Suprapubic skin (tissue), 4 donors: ENCODE data around the gene MADCAM1. TPM values are rescaled to one million over a fixed set of nuclear protein-coding genes. Genes with fewer than 3 reads are reported as not detected.

Source experiments
- DNase-seq, 2 donors: peaks; one replicate each; pipeline ENCODE4 v3.0.0-alpha.2; 2019; ENCODE audit warnings: low spot score in 2 of 2
- H3K27ac ChIP-seq: fragments of 200-600 bp; sonication (generic); one replicate; pipeline ENCODE4 v1.5.1; 2019
- H3K27me3 ChIP-seq: fragments of 200-600 bp; sonication (generic); one replicate; pipeline ENCODE4 v1.5.1; 2019
- H3K36me3 ChIP-seq: fragments of 200-600 bp; sonication (generic); one replicate; pipeline ENCODE4 v1.5.1; 2019
- H3K4me1 ChIP-seq: fragments of 200-600 bp; sonication (generic); one replicate; pipeline ENCODE4 v1.5.1; 2019
- H3K4me3 ChIP-seq: fragments of 200-600 bp; sonication (generic); one replicate; pipeline ENCODE4 v1.5.1; 2019; ENCODE audit warnings: mild to moderate bottlenecking
- H3K9me3 ChIP-seq: fragments of 200-600 bp; sonication (generic); one replicate; pipeline ENCODE4 v1.5.1; 2019
- EP300 ChIP-seq: sonication (generic); formaldehyde crosslinking; IDR thresholded peaks from one replicate; pipeline ENCODE4 v1.6.1; 2017; ENCODE audit warnings: antibody characterized with exemption
- POLR2A ChIP-seq, 2 donors: fragments of 450-650 bp; IDR thresholded peaks; one replicate each; pipeline ENCODE4 v1.6.1; 2017; ENCODE audit warnings: antibody characterized with exemption in 2 of 2, mild to moderate bottlenecking in 2 of 2, moderate library complexity in 2 of 2
- POLR2AphosphoS5 ChIP-seq, 3 donors: sonication (generic); formaldehyde crosslinking; IDR thresholded peaks; one replicate each; pipeline ENCODE4 v1.6.1; 2017; ENCODE audit warnings: antibody characterized with exemption in 3 of 3
- WGBS: methylation state at CpG from one replicate; pipeline ENCODE4 v1.1.5; 2018; 5-methylcytosine and 5-hydroxymethylcytosine counted together
- total RNA-seq, 4 donors: library from RNA; depleted of rRNA; stranded (reverse); fragments of >200 nt; gene quantifications; one replicate each; pipeline ENCODE4 v1.1.0, GENCODE V29; 2016
- TF ChIP-seq, protein P1 (sequence below), 2 donors: fragments of 200-600 bp in 1 of 2; fragments of 450-650 bp in 1 of 2; sonication (generic) in 1 of 2; IDR thresholded peaks; one replicate each; pipeline ENCODE4 v1.5.1; 2016 to 2019; ENCODE audit warnings: antibody characterized with exemption in 2 of 2, mild to moderate bottlenecking in 1 of 2, moderate library complexity in 1 of 2

MADCAM1 gene
- total RNA-seq, 4 donors from 2014 or later = 0.64 TPM; not detected in 3

DNA sequence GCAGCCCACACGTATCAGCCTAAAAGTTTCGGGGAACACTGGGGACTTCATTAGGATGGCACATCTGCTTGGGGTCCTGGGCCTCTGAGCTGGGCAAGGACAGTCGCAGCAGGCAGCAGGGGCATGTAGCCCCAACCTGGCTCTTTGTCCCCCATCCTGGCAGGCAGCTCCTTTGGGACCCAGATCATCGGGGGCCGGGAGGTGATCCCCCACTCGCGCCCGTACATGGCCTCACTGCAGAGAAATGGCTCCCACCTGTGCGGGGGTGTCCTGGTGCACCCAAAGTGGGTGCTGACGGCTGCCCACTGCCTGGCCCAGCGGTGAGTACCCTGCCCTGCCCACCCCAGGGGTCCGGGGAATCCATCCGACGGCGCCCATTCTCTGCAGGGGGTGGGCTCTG lies 50.8 kb downstream of the MADCAM1 start:
- no peak for TF ChIP-seq EP300
- TF ChIP-seq, protein P1, sequence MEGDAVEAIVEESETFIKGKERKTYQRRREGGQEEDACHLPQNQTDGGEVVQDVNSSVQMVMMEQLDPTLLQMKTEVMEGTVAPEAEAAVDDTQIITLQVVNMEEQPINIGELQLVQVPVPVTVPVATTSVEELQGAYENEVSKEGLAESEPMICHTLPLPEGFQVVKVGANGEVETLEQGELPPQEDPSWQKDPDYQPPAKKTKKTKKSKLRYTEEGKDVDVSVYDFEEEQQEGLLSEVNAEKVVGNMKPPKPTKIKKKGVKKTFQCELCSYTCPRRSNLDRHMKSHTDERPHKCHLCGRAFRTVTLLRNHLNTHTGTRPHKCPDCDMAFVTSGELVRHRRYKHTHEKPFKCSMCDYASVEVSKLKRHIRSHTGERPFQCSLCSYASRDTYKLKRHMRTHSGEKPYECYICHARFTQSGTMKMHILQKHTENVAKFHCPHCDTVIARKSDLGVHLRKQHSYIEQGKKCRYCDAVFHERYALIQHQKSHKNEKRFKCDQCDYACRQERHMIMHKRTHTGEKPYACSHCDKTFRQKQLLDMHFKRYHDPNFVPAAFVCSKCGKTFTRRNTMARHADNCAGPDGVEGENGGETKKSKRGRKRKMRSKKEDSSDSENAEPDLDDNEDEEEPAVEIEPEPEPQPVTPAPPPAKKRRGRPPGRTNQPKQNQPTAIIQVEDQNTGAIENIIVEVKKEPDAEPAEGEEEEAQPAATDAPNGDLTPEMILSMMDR (IDR thresholded peaks at IDR 0.05) = no peak
- no peak for TF ChIP-seq POLR2A (IDR thresholded peaks at IDR 0.05)
- Histone ChIP-seq H3K4me3 (no peak overlapping the region), H3K36me3 (peaks cover 3% of the 10 kb centered on the region), H3K27me3 (peaks cover 8% of the 10 kb centered on the region), H3K9me3 (no peaks in the 10 kb centered on the region), H3K27ac (no peak overlapping the region), H3K4me1 (peaks cover 7% of the 10 kb centered on the region)
- WGBS = 50% methylated on average over 2 of the region's 15 CpGs
- no peak for DNase-seq

DNA sequence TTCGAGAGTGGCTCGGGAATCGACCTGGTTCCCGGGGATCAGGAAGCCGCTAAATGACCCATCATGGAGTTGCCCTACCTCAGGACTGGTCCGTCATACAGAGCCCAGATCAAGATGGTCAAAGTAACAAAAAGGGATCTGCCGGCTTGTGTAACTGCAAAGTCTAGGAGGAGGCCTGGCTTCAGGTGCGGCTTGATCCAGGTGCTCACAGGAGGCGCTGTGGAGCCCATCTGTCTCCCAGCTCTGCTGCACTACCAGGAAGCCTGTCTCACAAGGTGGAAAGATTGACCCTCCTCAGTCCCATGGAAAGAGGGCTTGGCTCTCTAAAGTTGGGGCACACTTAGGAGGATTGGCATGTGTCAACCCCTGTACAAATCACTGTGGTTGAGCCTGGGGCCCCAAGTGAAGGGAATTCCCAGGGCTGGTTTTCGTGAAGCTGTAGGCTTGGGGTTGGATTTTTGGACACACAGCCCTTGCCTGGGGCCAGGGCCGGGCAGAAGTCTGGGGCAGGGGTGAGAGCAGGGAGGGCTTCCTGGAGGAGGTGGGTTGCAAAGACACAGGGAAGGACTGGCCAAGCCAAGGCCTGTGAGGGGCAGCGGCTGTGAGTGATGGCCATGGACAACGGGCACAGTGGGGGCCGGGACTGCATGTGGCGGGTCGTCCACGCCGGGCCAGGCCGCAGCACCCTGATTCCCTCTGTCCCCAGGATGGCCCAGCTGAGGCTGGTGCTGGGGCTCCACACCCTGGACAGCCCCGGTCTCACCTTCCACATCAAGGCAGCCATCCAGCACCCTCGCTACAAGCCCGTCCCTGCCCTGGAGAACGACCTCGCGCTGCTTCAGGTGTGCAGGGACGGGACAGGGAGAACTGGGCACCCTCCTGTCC lies 51.8 kb downstream of the MADCAM1 start:
- 84% methylated on average over 20 of the region's 26 CpGs for WGBS
- TF ChIP-seq, protein P1 (IDR thresholded peaks at IDR 0.05) = no peak
- no peak overlapping the region for H3K27ac ChIP-seq
- no peaks in the 10 kb centered on the region for H3K9me3 ChIP-seq
- no peak for DNase-seq
- no peak overlapping the region for H3K4me3 ChIP-seq
- H3K36me3 ChIP-seq = no peaks in the 10 kb centered on the region
- H3K4me1 ChIP-seq = peaks cover 7% of the 10 kb centered on the region
- peaks cover 8% of the 10 kb centered on the region for H3K27me3 ChIP-seq

DNA sequence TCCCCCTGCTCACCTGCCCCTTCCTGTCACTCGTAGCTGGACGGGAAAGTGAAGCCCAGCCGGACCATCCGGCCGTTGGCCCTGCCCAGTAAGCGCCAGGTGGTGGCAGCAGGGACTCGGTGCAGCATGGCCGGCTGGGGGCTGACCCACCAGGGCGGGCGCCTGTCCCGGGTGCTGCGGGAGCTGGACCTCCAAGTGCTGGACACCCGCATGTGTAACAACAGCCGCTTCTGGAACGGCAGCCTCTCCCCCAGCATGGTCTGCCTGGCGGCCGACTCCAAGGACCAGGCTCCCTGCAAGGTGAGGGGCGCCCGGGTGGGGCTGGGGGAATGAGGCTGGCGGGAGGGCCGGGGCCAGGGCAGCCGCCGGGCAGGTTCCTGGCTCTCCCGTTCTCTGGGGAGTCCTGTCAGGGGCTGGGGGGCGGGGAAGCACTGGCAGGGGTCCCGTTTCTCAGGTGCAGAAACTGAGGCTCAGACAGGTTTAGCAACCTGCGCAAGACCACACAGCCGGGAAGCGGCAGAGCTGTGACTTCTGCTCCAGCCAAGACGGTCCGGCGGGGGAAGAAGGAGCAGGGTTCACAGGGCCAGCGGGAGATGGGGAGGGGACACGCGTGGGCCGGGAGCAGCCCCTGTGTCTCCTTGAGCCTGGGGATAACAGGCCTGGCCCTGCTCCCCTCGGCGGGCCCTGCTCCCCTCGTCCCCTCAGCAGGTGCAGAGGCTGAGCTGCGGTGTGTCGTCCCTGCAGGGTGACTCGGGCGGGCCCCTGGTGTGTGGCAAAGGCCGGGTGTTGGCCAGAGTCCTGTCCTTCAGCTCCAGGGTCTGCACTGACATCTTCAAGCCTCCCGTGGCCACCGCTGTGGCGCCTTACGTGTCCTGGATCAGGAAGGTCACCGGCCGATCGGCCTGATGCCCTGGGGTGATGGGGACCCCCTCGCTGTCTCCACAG lies 52.9 kb downstream of the MADCAM1 start:
- DNase-seq = no peak
- Histone ChIP-seq H3K9me3 (no peaks in the 10 kb centered on the region), H3K36me3 (no peaks in the 10 kb centered on the region), H3K27ac (no peak overlapping the region), H3K27me3 (peaks cover 8% of the 10 kb centered on the region), H3K4me3 (no peak overlapping the region), H3K4me1 (peaks cover 7% of the 10 kb centered on the region)
- no peak for TF ChIP-seq POLR2AphosphoS5 (IDR thresholded peaks at IDR 0.05)
- TF ChIP-seq EP300 = no peak
- TF ChIP-seq, protein P1 (IDR thresholded peaks at IDR 0.05) = no peak
- TF ChIP-seq POLR2A (IDR thresholded peaks at IDR 0.05) = no peak
- WGBS = 55% methylated on average over 4 of the region's 52 CpGs

DNA sequence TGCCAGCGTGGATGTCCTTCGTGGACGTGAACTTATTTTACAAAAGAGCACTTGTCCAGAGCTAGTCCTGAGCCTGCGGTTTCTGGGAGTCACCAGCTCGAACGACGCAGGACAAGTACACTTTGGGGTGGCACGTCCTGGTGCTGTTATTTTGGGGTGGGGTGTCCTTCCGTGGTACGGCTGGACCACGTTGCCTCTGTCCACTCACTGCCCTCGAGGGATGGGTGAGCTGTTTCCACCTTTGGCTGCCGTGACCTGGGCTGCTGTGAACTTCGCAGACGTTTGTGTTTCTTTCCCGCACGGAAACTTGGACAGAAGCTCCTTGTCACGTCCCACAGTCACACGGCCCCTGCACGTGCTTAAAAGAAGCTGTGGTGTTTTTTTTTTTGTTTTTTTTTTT lies 58.5 kb downstream of the MADCAM1 start:
- no peak overlapping the region for H3K4me3 ChIP-seq
- H3K36me3 ChIP-seq = no peaks in the 10 kb centered on the region
- H3K4me1 ChIP-seq = peaks cover 16% of the 10 kb centered on the region
- WGBS = 79% methylated on average over 20 of the region's 20 CpGs
- H3K27ac ChIP-seq = no peak overlapping the region
- no peak for TF ChIP-seq POLR2A (IDR thresholded peaks at IDR 0.05)
- TF ChIP-seq POLR2AphosphoS5 (IDR thresholded peaks at IDR 0.05) = no peak
- no peak for TF ChIP-seq EP300
- TF ChIP-seq, protein P1 (IDR thresholded peaks at IDR 0.05) = no peak
- DNase-seq = no peak
- peaks cover 3% of the 10 kb centered on the region for H3K27me3 ChIP-seq
- H3K9me3 ChIP-seq = no peaks in the 10 kb centered on the region

Other genes starting within 250 kb of the MADCAM1 start
- 100 to 1,000 TPM in 3 of 4 donors, 10 to 100 TPM in 1; 75.9 to 114 (median 109) TPM for gene PLPP2, start 205.1 kb upstream of the MADCAM1 start, total RNA-seq
- gene MIER2, start 151.7 kb upstream of the MADCAM1 start, total RNA-seq = 10 to 100 TPM; 17.5 to 55.7 (median 44.8) TPM
- 1 to 10 TPM in 1 of 4 donors, under 1 TPM in 3; 0.13 to 2.3 (median 0.52) TPM for gene C2CD4C, start 87.3 kb upstream of the MADCAM1 start, total RNA-seq
- gene SHC2, start 35.5 kb upstream of the MADCAM1 start, total RNA-seq = 10 to 100 TPM; 16.3 to 40.7 (median 19.6) TPM
- gene TPGS1, start 11.0 kb downstream of the MADCAM1 start, total RNA-seq = 10 to 100 TPM; 10.8 to 23.3 (median 20.9) TPM
- gene CDC34, start 35.3 kb downstream of the MADCAM1 start, total RNA-seq = 10 to 100 TPM; 48.3 to 90.3 (median 72.9) TPM
- under 1 TPM in 1 of 4 donors, not detected in 3; 0.97 TPM for gene GZMM, start 47.6 kb downstream of the MADCAM1 start, total RNA-seq
- gene BSG, start 76.1 kb downstream of the MADCAM1 start, total RNA-seq = 100 to 1,000 TPM; 265 to 314 (median 285) TPM
- 1 to 10 TPM in 1 of 4 donors, under 1 TPM in 3; 0.11 to 1.7 (median 0.81) TPM for gene HCN2, start 93.4 kb downstream of the MADCAM1 start, total RNA-seq
- gene POLRMT, start 137.1 kb downstream of the MADCAM1 start, total RNA-seq = 10 to 100 TPM; 26.0 to 60.4 (median 46.3) TPM
- gene FGF22, start 143.4 kb downstream of the MADCAM1 start, total RNA-seq = 10 to 100 TPM in 2 of 4 donors, 1 to 10 TPM in 2; 5.2 to 13.0 (median 9.2) TPM
- 100 to 1,000 TPM in 3 of 4 donors, 10 to 100 TPM in 1; 96.0 to 118 (median 106) TPM for gene RNF126, start 166.7 kb downstream of the MADCAM1 start, total RNA-seq
- gene FSTL3, start 179.9 kb downstream of the MADCAM1 start, total RNA-seq = 10 to 100 TPM; 19.6 to 61.4 (median 59.0) TPM
- gene PRSS57, start 199.0 kb downstream of the MADCAM1 start, total RNA-seq = not detected
- gene PALM, start 212.4 kb downstream of the MADCAM1 start, total RNA-seq = 10 to 100 TPM; 19.4 to 45.4 (median 24.2) TPM